GM23338 (cell line): Measurements from ENCODE around the gene UNC5A.

ENCODE experiments used
- CTCF ChIP-seq, 2 experiments: fragments of 200-600 bp in 1 of 2; sonication (generic) in 1 of 2; conservative IDR thresholded peaks; 2 replicates each; pipeline versions ENCODE4 v1.5.1 to v1.6.1; 2016 to 2017; ENCODE audit warnings: antibody characterized with exemption in 2 of 2, low read depth in 2 of 2, mild to moderate bottlenecking in 2 of 2, moderate library complexity in 1 of 2
- EZH2phosphoT487 ChIP-seq: fragments of 200-600 bp; sonication (generic); IDR thresholded peaks from one replicate; pipeline ENCODE4 v1.8.1; 2018; ENCODE audit warnings: antibody characterized with exemption; ENCODE audit not compliant: unreplicated experiment
- POLR2AphosphoS5 ChIP-seq: IDR thresholded peaks from 2 replicates; pipeline ENCODE4 v1.6.1; 2016; ENCODE audit warnings: antibody characterized with exemption, low read depth
- REST ChIP-seq: IDR thresholded peaks from one replicate; pipeline ENCODE4 v1.6.1; 2018; ENCODE audit warnings: antibody characterized with exemption; ENCODE audit not compliant: unreplicated experiment

- TF ChIP-seq CTCF (conservative IDR thresholded peaks at IDR 0.05; ENCODE audit: low read depth in 2 of 2) (no peak), REST (no peak), POLR2AphosphoS5 (no peak), EZH2phosphoT487 (no peak)
Measured at GRCh38 chr5:176796970-176797369, 13.4 kb upstream of the UNC5A start.
